A549 (cell line): Measurements from ENCODE around the gene TGFBR2.

Source experiments
- BHLHE40 ChIP-seq: IDR thresholded peaks from 2 replicates; pipeline ENCODE4 v1.6.1; 2012; ENCODE audit warnings: low read depth, low read length, inconsistent platforms
- CTCF ChIP-seq: fragments of >200 bp; sonication (Bioruptor Twin); formaldehyde crosslinking; IDR thresholded peaks from 3 replicates; pipeline ENCODE4 v1.5.1; 2016
- EP300 ChIP-seq, 2 experiments: fragments of >200 bp; sonication (Bioruptor Twin); formaldehyde crosslinking; IDR thresholded peaks; 2 replicates in 1 of 2; 3 replicates in 1 of 2; pipeline ENCODE4 v1.6.1; 2016 to 2017
- ESRRA ChIP-seq: fragments of 150-350 bp; IDR thresholded peaks from 2 replicates; pipeline ENCODE4 v1.6.1; 2014; ENCODE audit warnings: mild to moderate bottlenecking, low read length, borderline replicate concordance
- FOSL2 ChIP-seq, 2 experiments: fragments of 450-650 bp in 1 of 2; fragments of >200 bp in 1 of 2; sonication (Bioruptor Twin) in 1 of 2; formaldehyde crosslinking; IDR thresholded peaks; 2 replicates each; pipeline versions ENCODE4 v1.5.0 to v1.6.1; 2016 to 2020; ENCODE audit warnings: mild to moderate bottlenecking in 1 of 2, moderate library complexity in 1 of 2
- MAX ChIP-seq: IDR thresholded peaks from 2 replicates; pipeline ENCODE4 v1.6.1; 2012
- NFE2L2 ChIP-seq: fragments of 150-350 bp; conservative IDR thresholded peaks from 2 replicates; pipeline ENCODE4 v1.6.1; 2014; ENCODE audit warnings: low read length
- PHF8 ChIP-seq: fragments of 200-600 bp; sonication (generic); IDR thresholded peaks from 2 replicates; pipeline ENCODE4 v1.6.1; 2016; ENCODE audit warnings: low read depth, mild to moderate bottlenecking, antibody characterized with exemption, moderate library complexity, borderline replicate concordance
- POLR2A ChIP-seq: IDR thresholded peaks from 2 replicates; pipeline ENCODE4 v1.6.1; 2012; ENCODE audit warnings: mild to moderate bottlenecking, low read length
- RCOR1 ChIP-seq: fragments of 150-350 bp; IDR thresholded peaks from 2 replicates; pipeline ENCODE4 v1.6.1; 2014; ENCODE audit warnings: antibody characterized with exemption, low read length, low read depth
- REST ChIP-seq: fragments of 200-600 bp; sonication (generic); IDR thresholded peaks from 2 replicates; pipeline ENCODE4 v1.6.1; 2016; ENCODE audit warnings: antibody characterized with exemption, mild to moderate bottlenecking, moderate library complexity
- SMC3 ChIP-seq: fragments of >200 bp; sonication (Bioruptor Twin); formaldehyde crosslinking; IDR thresholded peaks from 3 replicates; pipeline ENCODE4 v1.6.1; 2018; ENCODE audit warnings: inconsistent platforms
- SREBF2 ChIP-seq: fragments of 450-650 bp; IDR thresholded peaks from 2 replicates; pipeline ENCODE4 v1.6.1; 2014; ENCODE audit warnings: mild to moderate bottlenecking, moderate library complexity
- TF ChIP-seq, protein P1 (sequence below): fragments of 450-650 bp; IDR thresholded peaks from 2 replicates; pipeline ENCODE4 v1.6.1; 2014; ENCODE audit warnings: antibody characterized with exemption

- no peak for TF ChIP-seq REST
- no peak for TF ChIP-seq CTCF
- no peak for TF ChIP-seq SMC3
- no peak for TF ChIP-seq SREBF2
- TF ChIP-seq ESRRA: no peak
- no peak for TF ChIP-seq NFE2L2
- TF ChIP-seq EP300 (IDR thresholded peaks at IDR 0.05): no peak
- TF ChIP-seq POLR2A: no peak
- TF ChIP-seq PHF8: no peak
- no peak for TF ChIP-seq MAX
- no peak for TF ChIP-seq BHLHE40
- TF ChIP-seq, protein P1, sequence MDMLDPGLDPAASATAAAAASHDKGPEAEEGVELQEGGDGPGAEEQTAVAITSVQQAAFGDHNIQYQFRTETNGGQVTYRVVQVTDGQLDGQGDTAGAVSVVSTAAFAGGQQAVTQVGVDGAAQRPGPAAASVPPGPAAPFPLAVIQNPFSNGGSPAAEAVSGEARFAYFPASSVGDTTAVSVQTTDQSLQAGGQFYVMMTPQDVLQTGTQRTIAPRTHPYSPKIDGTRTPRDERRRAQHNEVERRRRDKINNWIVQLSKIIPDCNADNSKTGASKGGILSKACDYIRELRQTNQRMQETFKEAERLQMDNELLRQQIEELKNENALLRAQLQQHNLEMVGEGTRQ: no peak
- no peak for TF ChIP-seq RCOR1
- TF ChIP-seq FOSL2 (IDR thresholded peaks at IDR 0.05): no peak
- TF ChIP-seq FOSL2 (CRISPR knock-in tag; IDR thresholded peaks at IDR 0.05): no peak
These were observed 90.5 kb downstream of the TGFBR2 start for GRCh38 chr3:30696896-30697295.
